ENCODE measurements around the gene SLC37A1.

The SLC37A1 gene

GRCh38 chr21:42541618-42542017, 28.0 kb downstream of the SLC37A1 start:
- no peak for TF ChIP-seq CTCF (IDR thresholded peaks at IDR 0.05)
- H3K79me2 ChIP-seq: no peaks in the 10 kb centered on the region
- H3K36me3 ChIP-seq (ENCODE audit: control insufficient read depth, insufficient read depth, low read length): no peaks in the 10 kb centered on the region
- H3K9ac ChIP-seq: no peak overlapping the region
- no peaks in the 10 kb centered on the region for H3K27me3 ChIP-seq (ENCODE audit: control insufficient read depth, insufficient read depth, low read length)
- no peak overlapping the region for H2AFZ ChIP-seq
- no peak overlapping the region for H3K4me3 ChIP-seq (ENCODE audit: low read depth, low read length)
- H3K4me1 ChIP-seq: no peaks in the 10 kb centered on the region
- no peak overlapping the region for H3K27ac ChIP-seq
- no peak overlapping the region for H3K4me2 ChIP-seq (ENCODE audit: low read length)
- H3K9me3 ChIP-seq (ENCODE audit: control insufficient read depth, low read length): no peaks in the 10 kb centered on the region

- no peak overlapping the region for H3K9ac ChIP-seq
- no peak overlapping the region for H3K27ac ChIP-seq
- no peak overlapping the region for H3K4me2 ChIP-seq (ENCODE audit: low read length)
- H2AFZ ChIP-seq: no peak overlapping the region
- H3K36me3 ChIP-seq (ENCODE audit: control insufficient read depth, insufficient read depth, low read length): no peaks in the 10 kb centered on the region
- H3K79me2 ChIP-seq: no peaks in the 10 kb centered on the region
- no peaks in the 10 kb centered on the region for H3K4me1 ChIP-seq
- TF ChIP-seq CTCF (IDR thresholded peaks at IDR 0.05): no peak
- no peaks in the 10 kb centered on the region for H3K9me3 ChIP-seq (ENCODE audit: control insufficient read depth, low read length)
- no peak overlapping the region for H3K4me3 ChIP-seq (ENCODE audit: low read depth, low read length)
- no peaks in the 10 kb centered on the region for H3K27me3 ChIP-seq (ENCODE audit: control insufficient read depth, insufficient read depth, low read length)
Measured at GRCh38 chr21:42542196-42542595, 28.5 kb downstream of the SLC37A1 start.

- H3K4me1 ChIP-seq: no peaks in the 10 kb centered on the region
- no peaks in the 10 kb centered on the region for H3K36me3 ChIP-seq (ENCODE audit: control insufficient read depth, insufficient read depth, low read length)
- H3K27ac ChIP-seq: no peak overlapping the region
- no peak overlapping the region for H3K4me2 ChIP-seq (ENCODE audit: low read length)
- no peak overlapping the region for H3K4me3 ChIP-seq (ENCODE audit: low read depth, low read length)
- no peaks in the 10 kb centered on the region for H3K9me3 ChIP-seq (ENCODE audit: control insufficient read depth, low read length)
- H3K9ac ChIP-seq: no peak overlapping the region
- no peaks in the 10 kb centered on the region for H3K79me2 ChIP-seq
- H3K27me3 ChIP-seq (ENCODE audit: control insufficient read depth, insufficient read depth, low read length): no peaks in the 10 kb centered on the region
- no peak overlapping the region for H2AFZ ChIP-seq
- TF ChIP-seq CTCF (IDR thresholded peaks at IDR 0.05): no peak
Measured at GRCh38 chr21:42542596-42542995, 28.9 kb downstream of the SLC37A1 start.

- H3K79me2 ChIP-seq: no peaks in the 10 kb centered on the region
- no peaks in the 10 kb centered on the region for H3K9me3 ChIP-seq (ENCODE audit: control insufficient read depth, low read length)
- H3K4me1 ChIP-seq: no peaks in the 10 kb centered on the region
- no peak for TF ChIP-seq CTCF (IDR thresholded peaks at IDR 0.05)
- no peaks in the 10 kb centered on the region for H3K36me3 ChIP-seq (ENCODE audit: control insufficient read depth, insufficient read depth, low read length)
- no peaks in the 10 kb centered on the region for H3K27me3 ChIP-seq (ENCODE audit: control insufficient read depth, insufficient read depth, low read length)
- H2AFZ ChIP-seq: no peak overlapping the region
- no peak overlapping the region for H3K4me2 ChIP-seq (ENCODE audit: low read length)
- no peak overlapping the region for H3K4me3 ChIP-seq (ENCODE audit: low read depth, low read length)
- no peak overlapping the region for H3K9ac ChIP-seq
- no peak overlapping the region for H3K27ac ChIP-seq
Measured at GRCh38 chr21:42543106-42543847, 29.6 kb downstream of the SLC37A1 start.

- no peaks in the 10 kb centered on the region for H3K36me3 ChIP-seq (ENCODE audit: control insufficient read depth, insufficient read depth, low read length)
- no peak overlapping the region for H3K27ac ChIP-seq
- H3K4me1 ChIP-seq: no peaks in the 10 kb centered on the region
- no peaks in the 10 kb centered on the region for H3K27me3 ChIP-seq (ENCODE audit: control insufficient read depth, insufficient read depth, low read length)
- no peaks in the 10 kb centered on the region for H3K79me2 ChIP-seq
- H3K9ac ChIP-seq: no peak overlapping the region
- no peak for TF ChIP-seq CTCF (IDR thresholded peaks at IDR 0.05)
- H3K9me3 ChIP-seq (ENCODE audit: control insufficient read depth, low read length): no peaks in the 10 kb centered on the region
- no peak overlapping the region for H3K4me3 ChIP-seq (ENCODE audit: low read depth, low read length)
- no peak overlapping the region for H3K4me2 ChIP-seq (ENCODE audit: low read length)
- no peak overlapping the region for H2AFZ ChIP-seq
Measured at GRCh38 chr21:42544544-42544943, 30.9 kb downstream of the SLC37A1 start.
